ENCODE measurements around the gene SPA17. TPM values are rescaled to one million over a fixed set of nuclear protein-coding genes. Genes with fewer than 3 reads are reported as not detected.

SPA17 gene
- total RNA-seq, 1 donor from 2014 or later, result 6.2 TPM

DNA sequence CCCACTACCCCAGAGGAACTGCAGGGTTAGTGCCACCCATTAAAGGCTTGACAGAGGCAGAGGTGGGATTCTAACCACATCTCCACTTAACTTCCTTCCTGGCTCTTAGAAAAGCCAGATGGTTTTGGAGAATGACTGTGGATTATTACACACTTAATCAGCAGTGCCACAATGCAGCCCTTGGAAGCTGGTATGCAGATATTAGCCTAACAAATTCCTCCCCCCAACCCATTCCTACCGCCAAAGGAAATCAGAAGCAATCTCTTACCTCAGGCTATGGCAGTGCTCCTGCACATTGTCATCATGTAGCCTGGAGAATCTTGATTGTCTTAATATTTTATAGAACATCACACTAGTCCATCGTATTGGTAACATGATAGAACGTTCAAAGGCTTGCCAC, 42.9 kb downstream of the SPA17 start:
- no peak overlapping the region for H3K9ac ChIP-seq (ENCODE audit: low read length)
- FAIRE-seq (no peak), DNase-seq (ENCODE audit: low read depth) (peak; percentile 44)
- peaks cover 20% of the 10 kb centered on the region for H3K27me3 ChIP-seq (ENCODE audit: insufficient read depth, low read length)
- no peak overlapping the region for H3K4me3 Mint-ChIP-seq (ENCODE audit: unreplicated experiment)
- H3K79me2 ChIP-seq (ENCODE audit: insufficient read depth, low read length), result no peaks in the 10 kb centered on the region
- peaks cover 16% of the 10 kb centered on the region for H3K4me1 ChIP-seq (ENCODE audit: insufficient read depth, low read length)
- H3K27ac ChIP-seq (ENCODE audit: low read depth, low read length), result no peak overlapping the region
- H3K36me3 ChIP-seq (ENCODE audit: insufficient read depth, low read length), result no peaks in the 10 kb centered on the region
- H3K27me3 Mint-ChIP-seq (ENCODE audit: low read depth, unreplicated experiment), result peaks cover 44% of the 10 kb centered on the region
- peaks cover 3% of the 10 kb centered on the region for H3K9me3 Mint-ChIP-seq (ENCODE audit: unreplicated experiment)
- TF ChIP-seq EZH2 (IDR thresholded peaks at IDR 0.05; ENCODE audit: insufficient read depth, low read length) (no peak), CTCF (IDR thresholded peaks at IDR 0.05; ENCODE audit: insufficient read depth, low read depth, low read length) (no peak)
- H3K4me3 ChIP-seq (ENCODE audit: insufficient read depth, low read depth, low read length), result no peak overlapping the region
- H3K4me1 Mint-ChIP-seq (ENCODE audit: low read depth, unreplicated experiment), result peaks cover 23% of the 10 kb centered on the region
- H4K20me1 ChIP-seq (ENCODE audit: insufficient read depth, low read length), result no peaks in the 10 kb centered on the region
- H3K27ac Mint-ChIP-seq (ENCODE audit: unreplicated experiment), result peak overlapping the region; percentile 26
- H3K9me3 ChIP-seq (ENCODE audit: insufficient read depth, low read depth, low read length), result no peaks in the 10 kb centered on the region
- H3K36me3 Mint-ChIP-seq (ENCODE audit: low read depth, unreplicated experiment), result peaks cover 2% of the 10 kb centered on the region
- no peak overlapping the region for H2AFZ ChIP-seq (ENCODE audit: low read depth, low read length)
- peak overlapping the region; percentile 44 for H3K4me2 ChIP-seq (ENCODE audit: low read length)

GRCh38 chr11:124717421-124717785, 43.7 kb downstream of the SPA17 start:
- Histone ChIP-seq H3K9me3 (ENCODE audit: insufficient read depth, low read depth, low read length) (no peaks in the 10 kb centered on the region), H3K4me3 (ENCODE audit: insufficient read depth, low read depth, low read length) (peak overlapping the region; percentile 54), H2AFZ (ENCODE audit: low read depth, low read length) (no peak overlapping the region), H3K36me3 (ENCODE audit: insufficient read depth, low read length) (no peaks in the 10 kb centered on the region), H3K27ac (ENCODE audit: low read depth, low read length) (no peak overlapping the region), H3K4me2 (ENCODE audit: low read length) (peak overlapping the region; percentile 95), H4K20me1 (ENCODE audit: insufficient read depth, low read length) (no peaks in the 10 kb centered on the region), H3K9ac (ENCODE audit: low read length) (peak overlapping the region; percentile 10), H3K27me3 (ENCODE audit: insufficient read depth, low read length) (peaks cover 20% of the 10 kb centered on the region), H3K79me2 (ENCODE audit: insufficient read depth, low read length) (no peaks in the 10 kb centered on the region), H3K4me1 (ENCODE audit: insufficient read depth, low read length) (peaks cover 16% of the 10 kb centered on the region)
- H3K4me3 Mint-ChIP-seq (ENCODE audit: unreplicated experiment), result peak overlapping the region; percentile 77
- FAIRE-seq, result no peak
- H3K36me3 Mint-ChIP-seq (ENCODE audit: low read depth, unreplicated experiment), result peaks cover 2% of the 10 kb centered on the region
- H3K9me3 Mint-ChIP-seq (ENCODE audit: unreplicated experiment), result peaks cover 3% of the 10 kb centered on the region
- no peak overlapping the region for H3K27ac Mint-ChIP-seq (ENCODE audit: unreplicated experiment)
- DNase-seq (ENCODE audit: low read depth), result no peak
- TF ChIP-seq EZH2 (IDR thresholded peaks at IDR 0.05; ENCODE audit: insufficient read depth, low read length) (no peak), CTCF (IDR thresholded peaks at IDR 0.05; ENCODE audit: insufficient read depth, low read depth, low read length) (no peak)
- H3K4me1 Mint-ChIP-seq (ENCODE audit: low read depth, unreplicated experiment), result peaks cover 26% of the 10 kb centered on the region
- peaks cover 49% of the 10 kb centered on the region for H3K27me3 Mint-ChIP-seq (ENCODE audit: low read depth, unreplicated experiment)

GRCh38 chr11:124717786-124718651, 44.3 kb downstream of the SPA17 start:
- Mint-ChIP-seq H3K27me3 (ENCODE audit: low read depth, unreplicated experiment) (peaks cover 55% of the 10 kb centered on the region), H3K4me3 (ENCODE audit: unreplicated experiment) (peak overlapping the region; percentile 77), H3K36me3 (ENCODE audit: low read depth, unreplicated experiment) (peaks cover 2% of the 10 kb centered on the region), H3K9me3 (ENCODE audit: unreplicated experiment) (peaks cover 3% of the 10 kb centered on the region), H3K4me1 (ENCODE audit: low read depth, unreplicated experiment) (peaks cover 26% of the 10 kb centered on the region), H3K27ac (ENCODE audit: unreplicated experiment) (no peak overlapping the region)
- peak; percentile 31 for DNase-seq (ENCODE audit: low read depth)
- peak overlapping the region; percentile 72 for H2AFZ ChIP-seq (ENCODE audit: low read depth, low read length)
- peak overlapping the region; percentile 54 for H3K4me3 ChIP-seq (ENCODE audit: insufficient read depth, low read depth, low read length)
- H3K79me2 ChIP-seq (ENCODE audit: insufficient read depth, low read length), result no peaks in the 10 kb centered on the region
- no peaks in the 10 kb centered on the region for H3K9me3 ChIP-seq (ENCODE audit: insufficient read depth, low read depth, low read length)
- peak overlapping the region; percentile 95 for H3K4me2 ChIP-seq (ENCODE audit: low read length)
- no peaks in the 10 kb centered on the region for H4K20me1 ChIP-seq (ENCODE audit: insufficient read depth, low read length)
- peaks cover 16% of the 10 kb centered on the region for H3K4me1 ChIP-seq (ENCODE audit: insufficient read depth, low read length)
- FAIRE-seq, result no peak
- H3K36me3 ChIP-seq (ENCODE audit: insufficient read depth, low read length), result no peaks in the 10 kb centered on the region
- no peak overlapping the region for H3K27ac ChIP-seq (ENCODE audit: low read depth, low read length)
- peaks cover 24% of the 10 kb centered on the region for H3K27me3 ChIP-seq (ENCODE audit: insufficient read depth, low read length)
- H3K9ac ChIP-seq (ENCODE audit: low read length), result peak overlapping the region; percentile 10
- TF ChIP-seq CTCF (IDR thresholded peaks at IDR 0.05; ENCODE audit: insufficient read depth, low read depth, low read length), result no peak

All from astrocyte (in vitro differentiated cells and primary cell).